Stimulated activated naive B cell treated with anti-CD40 and anti-IgM and Interleukin-4, amounts not matched to agents 10 μg/mL and 1 μg/mL and 100 μg/mL, for 72 hours (primary cell): ENCODE measurements around the gene SCUBE1.
A peak's percentile ranks its signal among the peaks of the same experiment; 100 is the strongest.
"Not testable (repeated sequence)": the region's sequence is repeated elsewhere in the genome, so short reads cannot be mapped to it uniquely, and the experiment has no call there.

Experiments used
- ATAC-seq, 2 donors: fragments of 150-1000 bp; cut with Tn5 transposase; replicated peaks; 2 replicates each; pipeline ENCODE4 v1.10.0; 2021; ENCODE audit warnings: moderate library complexity in 1 of 2
- DNase-seq: peaks from one replicate; pipeline ENCODE4 v3.0.0; 2021
- H3K27ac Mint-ChIP-seq: one replicate; pipeline ENCODE4 v1.8.0; 2022; ENCODE audit warnings: mild to moderate bottlenecking, mixed read lengths
- H3K27me3 Mint-ChIP-seq, 2 donors: one replicate each; pipeline ENCODE4 v1.8.0; 2022; ENCODE audit warnings: mixed read lengths in 2 of 2
- H3K36me3 Mint-ChIP-seq, 2 donors: one replicate each; pipeline ENCODE4 v1.8.0; 2022; ENCODE audit warnings: mixed read lengths in 2 of 2, mild to moderate bottlenecking in 1 of 2
- H3K4me1 Mint-ChIP-seq, 2 donors: one replicate each; pipeline ENCODE4 v1.8.0; 2022; ENCODE audit warnings: mixed read lengths in 2 of 2, mild to moderate bottlenecking in 1 of 2
- H3K4me3 Mint-ChIP-seq, 2 donors: one replicate each; pipeline ENCODE4 v1.8.0; 2022; ENCODE audit warnings: mild to moderate bottlenecking in 2 of 2, mixed read lengths in 2 of 2, moderate library complexity in 1 of 2
- H3K9me3 Mint-ChIP-seq, 2 donors: one replicate each; pipeline ENCODE4 v1.8.0; 2022; ENCODE audit warnings: mixed read lengths in 2 of 2, mild to moderate bottlenecking in 1 of 2

The SCUBE1 gene

DNA sequence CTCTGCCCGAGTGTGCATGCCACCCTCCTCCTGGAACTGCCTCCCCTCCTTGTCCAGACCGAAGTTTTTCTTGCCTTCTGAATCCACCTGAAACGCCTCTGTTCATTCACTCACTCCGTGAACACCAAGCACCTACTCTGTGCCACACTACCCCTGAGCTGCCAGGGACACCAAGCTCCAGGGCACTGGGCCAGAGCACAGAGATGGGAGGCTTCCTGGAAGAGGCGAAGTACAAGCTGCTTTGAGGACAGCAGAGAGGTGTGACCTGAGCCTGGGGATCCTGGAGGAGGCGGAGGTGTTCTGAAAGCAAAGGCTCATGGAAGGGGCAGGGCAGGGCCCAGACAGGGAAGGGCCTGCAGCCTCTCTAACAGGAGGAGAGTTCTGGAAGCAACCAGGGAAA, 47.5 kb downstream of the SCUBE1 start:
- no peak overlapping the region for H3K4me3 Mint-ChIP-seq
- no peak overlapping the region for H3K27ac Mint-ChIP-seq
- no peaks in the 10 kb centered on the region for H3K4me1 Mint-ChIP-seq
- no peaks in the 10 kb centered on the region for H3K9me3 Mint-ChIP-seq
- no peaks in the 10 kb centered on the region for H3K36me3 Mint-ChIP-seq
- no peak for DNase-seq
- H3K27me3 Mint-ChIP-seq = peaks cover 0 to 4% of the 10 kb centered on the region in 2 donors
- ATAC-seq = no peak

DNA sequence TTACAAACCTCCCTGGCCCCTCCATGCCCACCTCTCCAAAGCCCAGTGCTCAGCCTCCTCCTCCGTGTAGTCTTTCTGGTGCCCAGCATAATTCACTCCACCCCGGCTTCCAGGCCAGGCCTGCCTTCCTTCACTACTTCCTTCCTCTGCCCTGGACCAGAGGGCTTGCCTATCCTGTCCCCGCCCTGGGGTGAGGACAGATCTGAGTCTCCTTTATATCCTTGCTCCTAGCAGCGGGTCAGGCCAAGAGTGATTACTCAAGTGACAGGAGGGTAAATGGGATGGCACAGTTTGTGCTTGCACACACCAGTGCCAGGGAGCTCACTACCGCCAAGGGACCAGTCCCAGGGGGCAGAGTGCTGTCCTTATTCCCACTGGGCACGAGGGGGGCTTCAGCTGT, 48.0 kb downstream of the SCUBE1 start:
- Mint-ChIP-seq H3K9me3 (no peaks in the 10 kb centered on the region), H3K4me1 (no peaks in the 10 kb centered on the region), H3K36me3 (no peaks in the 10 kb centered on the region), H3K27me3 (peaks cover 0 to 4% of the 10 kb centered on the region in 2 donors), H3K27ac (no peak overlapping the region), H3K4me3 (no peak overlapping the region)
- ATAC-seq (peak in 1 of 2 donors; percentile 7), DNase-seq (no peak)

DNA sequence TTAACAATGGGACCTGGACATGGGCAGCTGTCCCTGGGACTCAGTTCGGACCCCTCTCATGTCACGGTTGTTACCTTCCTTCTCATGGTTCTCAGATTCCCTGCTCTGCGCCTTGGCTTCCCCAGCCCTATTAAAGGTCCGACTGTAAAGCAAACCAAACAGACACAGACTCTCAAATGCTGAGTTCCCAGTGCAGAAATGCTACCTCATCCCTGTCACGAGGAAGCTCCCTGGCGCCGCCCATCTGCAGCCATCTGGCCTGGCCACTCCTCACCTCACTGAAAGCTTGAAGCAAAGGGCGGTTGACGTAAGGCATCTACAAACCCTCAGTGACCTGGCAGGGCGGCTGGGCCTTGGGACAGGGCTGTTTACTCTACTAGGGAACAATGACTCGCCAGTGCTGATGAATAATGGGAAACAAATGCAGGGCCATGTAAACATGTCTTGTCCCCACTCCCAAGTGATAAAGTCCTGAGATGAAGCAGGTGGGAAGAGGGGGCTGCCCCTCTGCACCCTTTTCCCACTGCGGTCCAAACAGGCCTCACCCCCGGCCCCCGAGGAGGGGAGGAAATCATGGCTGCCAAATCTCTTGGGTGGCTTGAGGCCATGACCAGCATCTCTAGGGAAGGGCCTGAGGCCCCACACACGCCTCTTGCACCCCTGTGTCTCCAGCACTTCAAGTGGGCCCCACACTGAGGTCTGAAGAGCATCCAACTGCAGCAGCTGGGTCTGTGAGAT, 49.3 kb downstream of the SCUBE1 start:
- DNase-seq (no peak), ATAC-seq (no peak)
- no peak overlapping the region for H3K4me3 Mint-ChIP-seq
- H3K27ac Mint-ChIP-seq = no peak overlapping the region
- H3K4me1 Mint-ChIP-seq = peaks cover 0 to 4% of the 10 kb centered on the region in 2 donors
- H3K36me3 Mint-ChIP-seq = no peaks in the 10 kb centered on the region
- peaks cover 0 to 5% of the 10 kb centered on the region in 2 donors for H3K27me3 Mint-ChIP-seq
- H3K9me3 Mint-ChIP-seq = no peaks in the 10 kb centered on the region

DNA sequence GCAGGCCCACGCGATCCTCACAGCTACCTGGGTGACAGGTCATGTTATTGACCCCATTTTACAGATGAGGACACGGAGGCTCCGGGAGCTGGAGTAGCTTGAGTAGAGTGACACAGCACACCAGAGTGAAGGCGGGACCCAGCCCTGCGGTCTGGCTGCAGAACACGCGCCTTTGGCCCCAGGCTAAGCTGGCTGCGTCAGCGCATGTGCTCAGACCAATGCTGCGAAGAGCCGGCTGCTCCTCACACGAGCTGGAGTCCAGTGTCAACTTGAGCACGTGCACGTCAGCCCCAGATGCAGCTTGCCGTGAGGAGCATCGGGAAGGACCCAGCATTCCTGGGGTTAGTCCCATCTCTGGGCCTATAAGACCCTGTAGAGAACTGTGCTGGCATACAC, 49.9 kb downstream of the SCUBE1 start:
- DNase-seq (no peak), ATAC-seq (no peak)

DNA sequence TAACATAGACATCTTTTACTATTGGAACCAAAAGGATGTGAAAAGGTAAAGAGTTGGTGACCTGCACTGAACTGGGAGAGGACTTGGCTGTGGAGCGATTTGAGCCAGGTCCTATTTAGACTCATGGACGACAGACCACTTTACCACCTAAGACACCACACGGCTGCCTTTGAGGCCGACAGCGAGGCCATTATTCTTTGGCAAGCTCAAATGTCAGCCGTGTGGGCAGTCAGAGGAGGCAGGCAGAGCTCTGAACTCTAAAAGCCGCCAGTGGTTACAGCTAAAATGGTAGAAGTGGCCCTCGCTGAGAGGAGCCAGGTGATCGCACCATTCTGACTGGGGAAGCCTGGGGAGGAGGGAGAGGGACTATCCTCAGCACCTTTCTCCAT, 50.5 kb downstream of the SCUBE1 start:
- no peak overlapping the region for H3K27ac Mint-ChIP-seq
- H3K36me3 Mint-ChIP-seq = no peaks in the 10 kb centered on the region
- peaks cover 0 to 4% of the 10 kb centered on the region in 2 donors for H3K4me1 Mint-ChIP-seq
- H3K4me3 Mint-ChIP-seq = no peak overlapping the region
- H3K9me3 Mint-ChIP-seq = no peaks in the 10 kb centered on the region
- ATAC-seq (no peak), DNase-seq (no peak)
- H3K27me3 Mint-ChIP-seq = peaks cover 0 to 11% of the 10 kb centered on the region in 2 donors

More for the DNA sequence above, 49.9 kb downstream of the SCUBE1 start:
- peaks cover 0 to 11% of the 10 kb centered on the region in 2 donors for H3K27me3 Mint-ChIP-seq
- H3K27ac Mint-ChIP-seq = no peak overlapping the region
- H3K9me3 Mint-ChIP-seq = no peaks in the 10 kb centered on the region
- H3K36me3 Mint-ChIP-seq = no peaks in the 10 kb centered on the region
- H3K4me3 Mint-ChIP-seq = no peak overlapping the region
- H3K4me1 Mint-ChIP-seq = peaks cover 0 to 4% of the 10 kb centered on the region in 2 donors

DNA sequence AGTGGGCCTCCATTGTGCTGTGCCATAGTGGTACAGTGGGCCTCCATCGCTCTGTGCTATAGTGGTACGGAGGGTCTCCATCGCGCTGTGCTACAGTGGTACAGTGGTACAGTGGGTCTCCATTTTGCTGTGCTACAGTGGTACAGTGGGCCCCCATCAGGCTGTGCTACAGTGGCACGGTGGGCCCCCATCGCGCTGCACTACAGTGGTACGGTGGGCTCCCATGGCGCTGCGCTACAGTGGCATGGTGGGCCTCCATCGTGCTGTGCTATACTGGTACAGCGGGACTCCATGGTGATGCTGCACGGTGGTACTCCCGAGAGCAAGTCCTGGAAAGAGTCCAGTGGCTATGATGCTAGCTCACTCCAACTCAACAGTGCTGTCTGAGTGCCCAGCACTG, 51.8 kb downstream of the SCUBE1 start:
- H3K9me3 Mint-ChIP-seq = no peaks in the 10 kb centered on the region
- no peak overlapping the region for H3K27ac Mint-ChIP-seq
- peaks cover 0 to 8% of the 10 kb centered on the region in 2 donors for H3K27me3 Mint-ChIP-seq
- DNase-seq = no peak
- H3K4me1 Mint-ChIP-seq = peaks cover 0 to 4% of the 10 kb centered on the region in 2 donors
- no peak overlapping the region for H3K4me3 Mint-ChIP-seq
- H3K36me3 Mint-ChIP-seq = no peaks in the 10 kb centered on the region
- no peak for ATAC-seq

DNA sequence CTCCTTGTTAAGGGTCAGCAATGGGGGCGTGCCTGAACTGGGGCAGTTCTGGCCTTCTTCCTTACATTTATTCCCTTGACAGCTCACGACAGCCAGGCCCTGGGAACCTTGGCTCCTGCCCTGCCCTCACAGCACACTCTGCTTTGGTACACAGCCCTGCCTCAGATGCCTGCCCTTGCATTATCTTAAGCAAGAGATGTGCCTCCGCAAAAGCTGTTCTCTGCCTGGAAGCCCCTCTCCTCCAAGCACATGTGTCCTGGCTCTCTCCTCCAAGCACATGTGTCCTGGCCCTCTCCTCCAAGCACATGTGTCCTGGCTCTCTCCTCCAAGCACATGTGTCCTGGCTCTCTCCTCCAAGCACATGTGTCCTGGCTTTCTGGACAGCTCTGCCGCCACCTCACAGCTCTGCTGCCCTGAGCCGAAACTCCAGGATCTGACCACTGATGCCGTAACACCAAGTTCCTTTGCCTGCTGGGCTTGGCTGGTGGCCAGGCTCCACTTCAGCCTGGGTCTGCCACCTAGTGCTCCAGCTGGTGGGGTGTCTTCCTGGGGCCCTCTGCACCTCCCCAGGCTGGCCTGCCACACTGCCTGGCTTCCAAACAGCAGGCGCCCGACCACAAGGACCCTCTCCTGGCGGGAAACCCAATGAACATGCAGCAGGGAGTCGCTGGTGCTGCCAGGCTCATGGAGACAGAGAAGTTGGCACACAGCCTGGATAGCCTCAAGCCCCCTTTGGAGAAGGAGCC, 53.0 kb downstream of the SCUBE1 start:
- H3K27me3 Mint-ChIP-seq = peaks cover 0 to 8% of the 10 kb centered on the region in 2 donors
- peaks cover 0 to 4% of the 10 kb centered on the region in 2 donors for H3K4me1 Mint-ChIP-seq
- no peak overlapping the region for H3K27ac Mint-ChIP-seq
- no peak overlapping the region for H3K4me3 Mint-ChIP-seq
- DNase-seq = no peak
- no peak for ATAC-seq
- no peaks in the 10 kb centered on the region for H3K9me3 Mint-ChIP-seq
- no peaks in the 10 kb centered on the region for H3K36me3 Mint-ChIP-seq

DNA sequence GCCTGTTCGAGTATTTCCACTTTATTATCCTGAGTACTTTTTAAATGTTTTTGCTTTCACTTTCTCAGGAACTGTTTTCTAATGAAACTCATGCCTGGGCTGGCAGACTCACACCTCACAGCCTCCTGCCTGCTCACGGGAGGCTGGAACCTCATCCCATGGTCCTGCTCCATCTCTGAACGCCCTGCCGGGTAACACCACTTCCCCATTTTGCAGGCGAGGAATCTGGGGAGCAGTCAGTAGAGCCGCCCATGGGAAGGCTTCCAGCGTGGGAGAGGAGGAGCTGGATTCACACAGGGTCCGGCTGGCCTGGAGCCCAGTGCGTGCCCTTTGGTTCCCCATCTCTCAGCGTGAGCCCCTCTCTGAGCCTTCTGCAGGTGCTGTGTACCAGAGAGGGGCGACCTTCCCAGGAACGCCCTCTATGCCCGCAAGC, 53.6 kb downstream of the SCUBE1 start:
- DNase-seq (no peak), ATAC-seq (no peak)
- no peak overlapping the region for H3K27ac Mint-ChIP-seq
- no peaks in the 10 kb centered on the region for H3K9me3 Mint-ChIP-seq
- H3K36me3 Mint-ChIP-seq = no peaks in the 10 kb centered on the region
- H3K4me1 Mint-ChIP-seq = peaks cover 0 to 4% of the 10 kb centered on the region in 2 donors
- no peak overlapping the region for H3K4me3 Mint-ChIP-seq
- peaks cover 0 to 8% of the 10 kb centered on the region in 2 donors for H3K27me3 Mint-ChIP-seq

DNA sequence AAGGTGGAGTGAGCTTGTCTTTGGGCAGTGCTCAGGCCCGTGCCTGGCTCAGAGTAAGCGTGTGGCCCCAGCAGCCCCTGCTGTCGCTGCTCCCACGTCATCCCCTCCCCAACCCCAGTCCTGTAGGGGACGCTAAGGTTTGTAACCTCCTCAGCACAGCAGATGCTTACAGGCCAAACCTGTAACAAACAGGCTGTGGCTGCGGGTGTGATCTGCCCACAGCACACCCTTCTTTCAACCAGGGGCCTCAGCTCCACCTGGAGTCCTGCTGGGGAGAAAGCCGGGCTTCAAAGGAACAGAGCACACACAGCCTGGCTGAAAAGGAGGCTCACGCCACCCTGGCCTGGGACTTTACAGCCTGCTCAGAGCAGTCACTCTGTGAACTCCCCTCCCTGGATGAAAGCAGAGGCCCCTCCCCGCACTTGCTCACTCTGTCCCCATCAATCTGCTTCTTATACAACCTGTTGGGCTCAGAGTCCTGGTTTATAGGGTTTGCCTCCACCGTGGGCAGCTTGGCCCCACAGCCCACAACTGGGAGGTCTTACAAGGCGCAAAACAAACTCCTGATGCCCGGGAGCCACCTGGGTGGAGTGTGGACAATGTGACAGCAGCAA, 54.3 kb downstream of the SCUBE1 start:
- Mint-ChIP-seq H3K4me1 (peaks cover 0 to 4% of the 10 kb centered on the region in 2 donors), H3K36me3 (no peaks in the 10 kb centered on the region), H3K27ac (no peak overlapping the region), H3K4me3 (no peak overlapping the region), H3K27me3 (peaks cover 0 to 8% of the 10 kb centered on the region in 2 donors), H3K9me3 (no peaks in the 10 kb centered on the region)
- ATAC-seq (no peak), DNase-seq (no peak)

DNA sequence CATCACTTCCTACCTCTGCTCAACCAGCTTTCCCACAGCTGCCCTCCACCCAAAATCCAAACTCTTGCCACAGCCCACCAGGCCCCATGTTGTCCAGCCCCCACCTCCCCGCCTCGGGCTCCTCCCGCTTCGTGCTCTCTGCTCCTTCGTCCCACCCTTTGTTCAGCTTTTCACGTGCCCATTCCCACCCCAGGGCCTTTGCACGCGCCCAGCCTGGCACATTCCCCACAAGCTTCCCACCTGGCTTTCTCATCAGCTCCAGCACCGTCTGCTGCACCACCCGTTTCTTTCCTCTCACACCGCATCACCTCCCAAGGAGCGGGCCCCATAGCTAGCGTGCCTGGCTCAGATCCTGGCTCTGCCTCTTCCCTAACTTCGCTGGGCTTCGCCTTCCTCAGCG, 54.8 kb downstream of the SCUBE1 start:
- H3K27me3 Mint-ChIP-seq = peaks cover 0 to 8% of the 10 kb centered on the region in 2 donors
- ATAC-seq = no peak
- H3K27ac Mint-ChIP-seq = no peak overlapping the region
- no peaks in the 10 kb centered on the region for H3K36me3 Mint-ChIP-seq
- DNase-seq = no peak
- peaks cover 0 to 4% of the 10 kb centered on the region in 2 donors for H3K4me1 Mint-ChIP-seq
- no peak overlapping the region for H3K4me3 Mint-ChIP-seq
- no peaks in the 10 kb centered on the region for H3K9me3 Mint-ChIP-seq

DNA sequence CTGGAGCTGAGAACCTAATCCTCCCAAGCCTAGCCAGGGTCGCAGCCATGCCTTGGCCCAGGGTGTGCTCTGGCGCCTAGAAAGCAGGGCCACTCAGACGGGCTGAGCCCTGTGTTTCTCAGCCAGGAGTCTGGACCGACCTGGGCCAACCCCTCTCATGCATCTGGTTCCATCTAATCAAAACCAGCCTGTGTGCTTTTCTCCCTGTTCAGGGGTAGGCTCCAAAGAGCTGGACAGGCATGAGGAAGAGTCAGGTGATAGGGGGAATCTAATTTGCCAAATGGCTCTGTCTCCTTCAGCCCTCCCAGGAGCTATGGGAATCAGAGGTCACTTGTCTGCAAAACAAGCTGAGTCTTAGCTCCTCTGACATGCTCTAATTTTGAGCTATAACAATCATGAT, 55.7 kb downstream of the SCUBE1 start:
- ATAC-seq (no peak), DNase-seq (no peak)
- Mint-ChIP-seq H3K4me3 (no peak overlapping the region), H3K36me3 (no peaks in the 10 kb centered on the region), H3K4me1 (peaks cover 0 to 4% of the 10 kb centered on the region in 2 donors), H3K9me3 (no peaks in the 10 kb centered on the region), H3K27ac (no peak overlapping the region), H3K27me3 (peaks cover 1 to 8% of the 10 kb centered on the region in 2 donors)

DNA sequence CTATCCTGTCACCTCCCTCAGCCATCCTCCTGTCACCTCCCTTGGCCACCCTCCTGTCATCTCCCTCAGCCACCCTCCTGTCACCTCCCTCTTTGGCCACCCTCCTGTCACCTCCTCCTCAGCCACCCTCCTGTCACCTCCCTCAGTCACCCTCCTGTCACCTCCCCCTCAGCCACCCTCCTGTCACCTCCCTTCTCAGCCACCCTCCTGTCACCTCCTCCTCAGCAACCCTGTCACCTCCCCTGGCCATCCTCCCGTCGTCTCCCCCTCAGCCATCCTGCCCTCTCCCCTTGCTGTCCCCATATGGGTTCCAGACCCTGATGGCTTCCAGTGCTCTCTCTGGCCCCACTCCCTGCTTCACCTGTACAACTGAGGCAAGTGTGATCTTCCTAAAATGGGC, 61.8 kb downstream of the SCUBE1 start:
- peaks cover 11 to 12% of the 10 kb centered on the region in 2 donors for H3K27me3 Mint-ChIP-seq
- no peaks in the 10 kb centered on the region for H3K36me3 Mint-ChIP-seq
- H3K9me3 Mint-ChIP-seq = no peaks in the 10 kb centered on the region
- no peak overlapping the region for H3K4me3 Mint-ChIP-seq
- no peak overlapping the region for H3K27ac Mint-ChIP-seq
- DNase-seq (no peak), ATAC-seq (no peak)
- no peaks in the 10 kb centered on the region for H3K4me1 Mint-ChIP-seq

DNA sequence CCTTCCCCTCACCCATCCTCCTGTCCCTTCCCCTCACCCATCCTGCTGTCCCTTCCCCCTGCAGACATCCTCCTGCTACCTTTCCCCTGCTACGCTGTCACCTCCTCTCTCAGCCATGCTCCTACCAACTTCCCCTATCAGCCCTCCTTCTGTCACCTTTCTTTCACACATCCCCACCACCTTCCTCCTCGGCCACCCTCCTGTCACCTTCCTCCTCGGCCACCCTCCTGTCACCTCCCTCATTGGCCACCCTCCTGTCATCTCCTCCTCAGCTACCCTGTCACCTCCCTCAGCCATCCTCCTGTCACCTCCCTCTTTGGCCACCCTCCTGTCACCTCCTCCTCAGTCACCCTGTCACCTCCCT, 62.7 kb downstream of the SCUBE1 start:
- not testable (repeated sequence) for H3K9me3 Mint-ChIP-seq

DNA sequence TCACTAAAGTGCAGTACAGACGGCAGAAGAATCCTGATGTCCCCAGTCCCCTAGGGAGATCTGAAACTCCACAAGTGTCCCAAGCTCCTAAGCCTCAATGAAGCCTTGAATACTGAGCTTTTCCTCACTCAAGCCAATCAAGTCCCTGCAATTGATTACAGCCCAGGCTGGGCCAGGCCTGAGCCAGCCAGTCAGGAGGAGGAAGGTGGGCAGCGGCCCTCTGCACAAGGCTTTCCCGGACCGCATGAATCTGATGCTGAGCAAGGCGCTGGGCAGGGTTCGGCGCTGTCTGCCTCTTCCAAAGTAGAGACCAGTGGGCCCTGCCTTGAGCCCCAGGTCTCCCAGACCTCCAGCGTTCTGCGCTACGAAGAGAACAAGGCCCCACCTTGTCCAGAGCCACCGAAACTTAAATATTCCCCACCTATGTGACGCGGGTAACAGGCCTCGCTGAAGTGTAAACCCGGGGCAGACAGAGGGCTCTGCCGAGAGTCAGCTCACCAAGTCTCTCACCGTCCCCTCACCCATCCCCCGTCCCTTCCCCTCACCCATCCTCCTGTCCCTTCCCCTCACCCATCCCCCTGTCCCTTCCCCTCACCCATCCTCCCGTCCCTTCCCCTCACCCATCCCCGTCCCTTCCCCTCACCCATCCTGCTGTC, 63.2 kb downstream of the SCUBE1 start:
- Mint-ChIP-seq H3K4me1 (no peaks in the 10 kb centered on the region), H3K27ac (no peak overlapping the region), H3K27me3 (peaks cover 21 to 23% of the 10 kb centered on the region in 2 donors), H3K9me3 (no peaks in the 10 kb centered on the region), H3K36me3 (no peaks in the 10 kb centered on the region), H3K4me3 (no peak overlapping the region)
- ATAC-seq = no peak
- no peak for DNase-seq

More for the DNA sequence above, 62.7 kb downstream of the SCUBE1 start:
- ATAC-seq, H3K4me3 Mint-ChIP-seq, H3K36me3 Mint-ChIP-seq, H3K27ac Mint-ChIP-seq, DNase-seq, H3K4me1 Mint-ChIP-seq: not testable (repeated sequence)
- H3K27me3 Mint-ChIP-seq = peaks cover 18 to 19% of the 10 kb centered on the region in 2 donors
